ENCODE results near the gene CCDC30. TPM values are rescaled to one million over a fixed set of nuclear protein-coding genes. Genes with fewer than 3 reads are reported as not detected.

Gene CCDC30
- total and polyA plus RNA-seq, 9 of the 15 experiments (the other 6 are each of a cell fraction or from before 2014, with no cell fraction given): 0.05 to 0.91 (median 0.24) TPM

DNA sequence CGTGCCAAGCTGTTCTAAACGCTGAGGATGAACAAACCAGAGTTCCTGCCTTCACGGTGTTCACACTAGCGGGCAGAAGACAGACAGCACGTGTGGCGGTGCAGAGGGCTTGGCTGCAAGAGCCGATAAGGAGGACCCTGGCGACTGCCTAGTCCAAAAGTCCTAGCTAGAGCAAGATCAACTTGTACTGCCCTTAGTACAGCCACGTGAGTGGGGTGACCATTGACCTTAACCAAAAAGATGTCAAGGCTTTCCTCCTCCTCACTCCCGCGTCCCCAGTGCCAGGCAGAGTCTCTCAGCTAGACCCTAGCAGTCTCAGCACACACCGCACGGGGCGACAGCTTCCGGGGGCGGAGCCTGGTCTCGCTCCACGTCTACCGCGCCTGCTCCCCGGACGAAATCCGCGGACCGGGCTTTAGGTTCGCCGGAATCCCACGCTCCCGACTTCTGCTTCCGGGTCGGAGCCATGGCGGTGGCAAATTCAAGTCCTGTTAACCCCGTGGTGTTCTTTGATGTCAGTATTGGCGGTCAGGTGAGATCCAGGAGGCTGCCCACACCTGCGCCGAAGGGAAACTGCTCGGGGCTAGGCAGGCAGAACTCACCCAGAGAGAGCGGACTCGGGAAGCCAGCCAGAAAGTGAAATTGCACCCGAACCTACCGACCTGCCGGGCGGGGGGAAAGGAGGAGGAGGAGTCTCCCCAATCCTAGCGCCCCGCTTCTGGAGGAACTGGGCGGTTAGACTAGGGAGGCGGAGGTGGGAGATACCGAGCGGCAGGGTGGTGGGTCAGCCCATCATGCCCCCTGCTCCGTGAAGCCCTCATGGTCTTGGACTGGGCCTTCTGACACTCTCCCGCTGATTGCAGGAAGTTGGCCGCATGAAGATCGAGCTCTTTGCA, 195.1 kb downstream of the CCDC30 start, which contains the start of gene PPIH (continued):
- TF ChIP-seq, protein P1, sequence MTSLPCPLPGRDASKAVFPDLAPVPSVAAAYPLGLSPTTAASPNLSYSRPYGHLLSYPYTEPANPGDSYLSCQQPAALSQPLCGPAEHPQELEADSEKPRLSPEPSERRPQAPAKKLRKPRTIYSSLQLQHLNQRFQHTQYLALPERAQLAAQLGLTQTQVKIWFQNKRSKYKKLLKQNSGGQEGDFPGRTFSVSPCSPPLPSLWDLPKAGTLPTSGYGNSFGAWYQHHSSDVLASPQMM (CRISPR knock-in tag; IDR thresholded peaks at IDR 0.05): no peak
- TF ChIP-seq ZBTB17 (CRISPR knock-in tag; IDR thresholded peaks at IDR 0.05): 0 out of 2 replicates have a peak, but pooled peaks have one; percentile 59
- TF ChIP-seq, protein P2, sequence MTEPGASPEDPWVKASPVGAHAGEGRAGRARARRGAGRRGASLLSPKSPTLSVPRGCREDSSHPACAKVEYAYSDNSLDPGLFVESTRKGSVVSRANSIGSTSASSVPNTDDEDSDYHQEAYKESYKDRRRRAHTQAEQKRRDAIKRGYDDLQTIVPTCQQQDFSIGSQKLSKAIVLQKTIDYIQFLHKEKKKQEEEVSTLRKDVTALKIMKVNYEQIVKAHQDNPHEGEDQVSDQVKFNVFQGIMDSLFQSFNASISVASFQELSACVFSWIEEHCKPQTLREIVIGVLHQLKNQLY (CRISPR knock-in tag; conservative IDR thresholded peaks at IDR 0.05): peak in 1 of 2 experiments; percentile 32; a peak in 1 of 4 replicates
- no peak for TF ChIP-seq RAD21 (CRISPR knock-in tag; conservative IDR thresholded peaks at IDR 0.05 in 1 of 2, IDR thresholded peaks at IDR 0.05 in 1 of 2)
- no peak for TF ChIP-seq ZNF696 (CRISPR knock-in tag; conservative IDR thresholded peaks at IDR 0.05)
- TF ChIP-seq, protein P3, sequence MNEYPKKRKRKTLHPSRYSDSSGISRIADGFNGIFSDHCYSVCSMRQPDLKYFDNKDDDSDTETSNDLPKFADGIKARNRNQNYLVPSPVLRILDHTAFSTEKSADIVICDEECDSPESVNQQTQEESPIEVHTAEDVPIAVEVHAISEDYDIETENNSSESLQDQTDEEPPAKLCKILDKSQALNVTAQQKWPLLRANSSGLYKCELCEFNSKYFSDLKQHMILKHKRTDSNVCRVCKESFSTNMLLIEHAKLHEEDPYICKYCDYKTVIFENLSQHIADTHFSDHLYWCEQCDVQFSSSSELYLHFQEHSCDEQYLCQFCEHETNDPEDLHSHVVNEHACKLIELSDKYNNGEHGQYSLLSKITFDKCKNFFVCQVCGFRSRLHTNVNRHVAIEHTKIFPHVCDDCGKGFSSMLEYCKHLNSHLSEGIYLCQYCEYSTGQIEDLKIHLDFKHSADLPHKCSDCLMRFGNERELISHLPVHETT (CRISPR knock-in tag; conservative IDR thresholded peaks at IDR 0.05 in 1 of 2, IDR thresholded peaks at IDR 0.05 in 1 of 2): peak in 1 of 2 experiments; percentile 86; a peak in 2 of 4 replicates
- peak; percentile 95 for TF ChIP-seq SP1 (CRISPR knock-in tag; IDR thresholded peaks at IDR 0.05)
- peak; percentile 77; the same call in 1 of the 2 replicates for TF ChIP-seq ERF (CRISPR knock-in tag; IDR thresholded peaks at IDR 0.05)
- TF ChIP-seq TAF9B (IDR thresholded peaks at IDR 0.05; ENCODE audit: partially characterized antibody): peak; percentile 92
- TF ChIP-seq RFX1 (IDR thresholded peaks at IDR 0.05): no peak
- no peak; the same call in 1 of the 2 replicates for TF ChIP-seq ZBTB1 (CRISPR knock-in tag; IDR thresholded peaks at IDR 0.05; ENCODE audit: borderline replicate concordance, low read depth)
- 0 out of 2 replicates have a peak, but pooled peaks have one; percentile 36 for TF ChIP-seq FOXK1 (CRISPR knock-in tag; IDR thresholded peaks at IDR 0.05; ENCODE audit: borderline replicate concordance)
- TF ChIP-seq BRD9 (IDR thresholded peaks at IDR 0.05; ENCODE audit: low read depth, partially characterized antibody): no peak
- TF ChIP-seq SPI1 (IDR thresholded peaks at IDR 0.05; ENCODE audit: borderline replicate concordance, low read depth, low read length): peak; percentile 41; the same call in 1 of the 2 replicates
- TF ChIP-seq, protein P4, sequence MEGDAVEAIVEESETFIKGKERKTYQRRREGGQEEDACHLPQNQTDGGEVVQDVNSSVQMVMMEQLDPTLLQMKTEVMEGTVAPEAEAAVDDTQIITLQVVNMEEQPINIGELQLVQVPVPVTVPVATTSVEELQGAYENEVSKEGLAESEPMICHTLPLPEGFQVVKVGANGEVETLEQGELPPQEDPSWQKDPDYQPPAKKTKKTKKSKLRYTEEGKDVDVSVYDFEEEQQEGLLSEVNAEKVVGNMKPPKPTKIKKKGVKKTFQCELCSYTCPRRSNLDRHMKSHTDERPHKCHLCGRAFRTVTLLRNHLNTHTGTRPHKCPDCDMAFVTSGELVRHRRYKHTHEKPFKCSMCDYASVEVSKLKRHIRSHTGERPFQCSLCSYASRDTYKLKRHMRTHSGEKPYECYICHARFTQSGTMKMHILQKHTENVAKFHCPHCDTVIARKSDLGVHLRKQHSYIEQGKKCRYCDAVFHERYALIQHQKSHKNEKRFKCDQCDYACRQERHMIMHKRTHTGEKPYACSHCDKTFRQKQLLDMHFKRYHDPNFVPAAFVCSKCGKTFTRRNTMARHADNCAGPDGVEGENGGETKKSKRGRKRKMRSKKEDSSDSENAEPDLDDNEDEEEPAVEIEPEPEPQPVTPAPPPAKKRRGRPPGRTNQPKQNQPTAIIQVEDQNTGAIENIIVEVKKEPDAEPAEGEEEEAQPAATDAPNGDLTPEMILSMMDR (IDR thresholded peaks at IDR 0.05 in 2 of 3, conservative IDR thresholded peaks at IDR 0.05 in 1 of 3; ENCODE audit: insufficient read depth in 2 of 3, low read depth in 1 of 3, low read length in 3 of 3): peak in 2 of 3 experiments; percentile 34 to 54; a peak in 4 of 6 replicates
- TF ChIP-seq ZNF384 (IDR thresholded peaks at IDR 0.05; ENCODE audit: low read depth, low read length): peak; percentile 37; the same call in 1 of the 2 replicates
- TF ChIP-seq RBFOX2 (IDR thresholded peaks at IDR 0.05; ENCODE audit: low read depth, low read length): peak; percentile 98
- peak; percentile 98 for TF ChIP-seq XRCC5 (IDR thresholded peaks at IDR 0.05; ENCODE audit: low read depth, low read length)
- TF ChIP-seq ZNF830 (CRISPR knock-in tag; IDR thresholded peaks at IDR 0.05): no peak
